ENCODE data around the gene PACS2.
"Not testable (repeated sequence)": the region's sequence is repeated elsewhere in the genome, so short reads cannot be mapped to it uniquely, and the experiment has no call there.

Gene PACS2

GRCh38 chr14:105314287-105315200, at the start of gene PACS2:
Gene PACS2, plus strand, starts transcription at chr14:105314748. Its CDS starts 171 bp downstream, at chr14:105314919.
- DNase-seq = peak; percentile 93

- no peak for DNase-seq
These were observed 46.6 kb upstream of the PACS2 start for GRCh38 chr14:105267820-105268548.

GRCh38 chr14:105268736-105269354, 45.7 kb upstream of the PACS2 start:
- DNase-seq = no peak

DNA sequence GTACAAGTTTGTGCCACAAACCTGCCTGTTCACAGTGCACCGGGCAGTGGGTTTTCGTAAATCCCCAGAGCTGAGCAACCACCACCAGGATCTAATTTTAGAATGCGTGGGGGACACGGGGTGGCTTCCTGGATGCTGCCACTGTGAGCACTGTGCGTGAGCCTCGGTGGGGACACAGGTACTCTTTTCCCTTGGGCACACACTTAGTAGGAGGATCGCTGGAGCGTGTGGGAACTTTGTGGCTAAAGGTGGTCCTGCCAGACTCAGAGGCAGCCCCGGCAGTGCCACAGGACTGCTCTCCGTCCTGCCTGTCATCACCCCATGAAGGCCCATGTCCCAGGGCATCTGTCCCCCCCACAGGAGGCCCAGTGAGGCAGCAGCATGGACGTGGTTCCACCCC, 45.1 kb upstream of the PACS2 start:
- DNase-seq = no peak

- no peak for DNase-seq
These were observed 43.2 kb upstream of the PACS2 start for GRCh38 chr14:105271224-105271890.

DNA sequence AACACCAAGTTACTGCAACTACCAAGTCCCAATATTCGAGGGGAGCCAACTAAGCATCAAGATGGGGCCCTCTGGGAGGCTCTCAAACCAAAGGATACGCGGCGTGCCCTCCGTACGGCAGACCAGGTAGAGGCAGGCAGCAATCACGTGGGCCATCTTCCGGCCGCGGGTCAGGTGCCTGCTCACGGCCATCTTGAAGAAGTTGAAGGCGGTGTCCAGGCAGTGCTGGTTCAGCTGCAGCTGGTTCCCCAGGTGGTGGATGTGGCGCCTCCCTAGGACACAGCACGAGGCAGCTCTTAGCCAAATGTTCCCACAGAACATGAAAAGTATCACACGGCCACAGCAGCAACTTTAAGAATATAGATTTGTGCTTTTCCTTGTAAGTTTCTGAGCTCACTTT, 41.9 kb upstream of the PACS2 start:
- DNase-seq = no peak

DNA sequence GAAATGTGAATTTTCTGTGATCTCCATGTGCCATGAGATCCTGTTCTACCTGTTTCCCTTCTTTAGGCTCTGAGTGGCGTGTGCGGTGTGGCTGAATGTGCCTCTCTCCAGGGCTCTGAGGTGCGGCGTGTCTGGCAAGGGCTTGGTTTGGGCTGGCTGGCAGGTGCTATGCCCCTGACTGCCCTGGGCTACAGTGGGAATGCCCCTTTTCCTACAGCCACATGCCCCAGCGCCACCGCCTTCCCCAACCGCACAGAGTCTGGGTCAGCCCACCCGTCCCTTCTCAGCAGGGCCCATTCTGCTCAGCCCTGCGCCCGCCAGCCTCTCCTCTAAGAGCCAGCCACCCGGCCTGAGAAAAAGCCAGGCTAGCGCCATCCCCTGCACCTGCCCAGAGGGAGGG, 41.5 kb upstream of the PACS2 start:
- DNase-seq = no peak

DNA sequence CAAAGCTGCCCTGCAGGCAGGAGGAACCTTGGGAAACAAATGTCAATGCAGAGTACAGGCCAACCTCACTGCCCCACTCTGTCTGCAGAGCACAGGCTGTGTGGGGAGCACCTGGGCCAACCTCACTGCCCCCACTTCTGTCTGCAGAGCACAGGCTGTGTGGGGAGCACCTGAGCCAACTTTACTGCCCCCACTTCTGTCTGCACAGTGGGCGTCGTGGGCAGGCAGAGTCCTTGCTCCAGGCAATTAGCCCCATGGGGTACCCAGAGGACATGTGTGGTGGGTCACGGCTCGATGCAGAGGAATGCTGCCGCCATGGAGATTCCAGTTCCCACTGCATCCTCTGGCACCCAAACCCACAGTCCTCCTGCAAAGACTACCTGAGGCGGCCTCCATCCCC, 39.9 kb upstream of the PACS2 start:
- DNase-seq = no peak

- peak; percentile 34 for DNase-seq
These were observed 39.1 kb upstream of the PACS2 start for GRCh38 chr14:105275267-105275946.

GRCh38 chr14:105277448-105277847, 37.1 kb upstream of the PACS2 start:
- not testable (repeated sequence) for DNase-seq

DNA sequence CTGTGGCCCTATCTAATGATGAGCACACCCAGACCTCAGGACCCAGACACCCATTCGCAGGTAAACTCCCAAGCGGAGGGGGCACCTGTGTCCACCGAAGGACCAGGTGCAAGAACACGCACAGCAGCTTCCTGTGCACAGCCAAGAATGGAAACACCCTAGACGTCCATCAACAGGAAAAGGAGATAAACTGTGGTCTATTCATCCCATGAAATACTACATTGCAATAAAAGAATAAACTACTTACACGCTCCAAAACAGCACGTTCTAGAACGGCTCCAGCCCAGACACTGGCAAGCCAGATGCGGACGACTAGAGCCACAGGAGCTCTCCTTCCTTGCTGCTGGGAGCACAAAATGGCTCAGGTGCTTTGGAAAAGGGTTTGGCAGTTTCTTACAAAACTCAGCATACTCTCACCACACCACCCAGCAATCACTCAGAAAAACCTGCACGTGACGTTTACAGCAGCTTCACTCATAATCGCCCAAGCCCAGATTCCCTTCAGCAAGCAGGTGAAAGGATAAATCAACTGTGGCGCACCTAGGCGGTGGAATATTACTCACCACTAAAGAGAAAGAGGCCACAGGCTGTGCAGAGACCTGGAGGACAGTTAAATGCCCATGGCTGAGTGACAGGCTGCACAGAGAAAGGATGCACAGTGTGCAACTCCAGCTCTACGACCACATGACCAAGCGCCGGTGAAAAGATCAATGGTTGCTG, 34.7 kb upstream of the PACS2 start:
- DNase-seq = no peak

- DNase-seq = no peak
These were observed 34.0 kb upstream of the PACS2 start for GRCh38 chr14:105280525-105280924.

DNA sequence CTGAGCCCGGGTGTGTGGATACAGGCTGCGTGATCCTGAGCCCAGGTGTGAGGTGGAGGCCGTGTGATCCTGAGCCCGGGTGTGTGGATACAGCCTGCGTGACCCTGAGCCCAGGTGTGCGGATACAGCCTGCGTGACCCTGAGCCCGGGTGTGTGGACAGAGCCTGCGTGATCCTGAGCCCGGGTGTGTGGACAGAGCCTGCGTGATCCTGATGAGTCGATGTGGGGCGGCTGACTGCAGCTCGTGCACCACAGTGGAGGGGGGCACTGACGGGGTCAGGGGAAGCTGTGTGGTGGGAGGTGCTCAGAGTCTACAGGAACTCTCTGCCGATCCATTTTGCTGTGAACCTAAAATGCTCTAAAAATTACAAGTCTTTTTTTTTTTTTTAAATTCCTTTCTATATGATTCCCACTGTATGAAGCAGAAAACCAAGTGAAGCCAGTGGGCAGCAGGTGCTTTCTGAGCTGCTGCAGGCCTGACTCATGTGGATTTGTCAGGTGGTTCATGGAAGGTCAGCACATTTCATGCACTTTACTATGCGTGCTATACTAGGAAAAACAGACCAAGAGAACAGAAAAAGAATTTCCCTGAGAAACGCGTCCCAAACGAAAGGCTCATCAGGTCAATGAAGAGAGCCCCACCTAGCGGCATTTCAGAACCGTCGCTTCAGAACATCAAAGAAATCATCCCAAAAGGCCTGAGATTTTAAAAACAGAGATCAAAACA, 33.0 kb upstream of the PACS2 start:
- peak; percentile 87 for DNase-seq

DNA sequence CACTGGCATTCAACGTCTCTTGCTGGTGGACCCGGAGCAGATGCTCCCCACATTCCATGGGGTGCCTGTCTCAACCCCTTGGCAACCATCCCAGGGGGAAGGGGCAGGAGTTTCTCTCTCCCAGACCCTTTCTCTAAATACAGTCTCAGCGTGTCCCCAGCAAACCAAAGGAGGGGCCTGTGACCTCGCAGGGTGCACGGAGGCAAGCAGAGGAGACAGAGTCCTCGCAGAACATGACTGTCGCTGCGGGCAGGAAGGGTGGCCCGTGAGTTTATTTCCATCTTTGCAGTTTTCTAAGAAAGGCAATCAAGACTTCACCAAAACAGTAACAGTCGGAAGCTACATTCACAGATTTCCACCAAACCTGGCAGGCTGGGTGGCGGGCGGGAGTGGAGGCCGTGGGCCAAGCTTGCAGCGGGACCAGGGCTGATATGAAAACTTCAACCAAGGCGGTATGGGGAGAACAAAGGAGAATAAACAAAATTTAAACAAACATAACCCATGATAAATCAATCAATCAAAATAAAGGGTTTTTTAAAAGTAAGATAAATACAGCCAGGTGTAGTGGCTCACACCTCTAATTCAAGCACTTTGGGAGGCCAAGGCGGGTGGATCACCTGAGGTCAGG, 32.3 kb upstream of the PACS2 start:
- DNase-seq = no peak

GRCh38 chr14:105283028-105283427, 31.5 kb upstream of the PACS2 start:
- DNase-seq = no peak

GRCh38 chr14:105283899-105284298, 30.6 kb upstream of the PACS2 start:
- no peak for DNase-seq

GRCh38 chr14:105285174-105285573, 29.4 kb upstream of the PACS2 start:
- no peak for DNase-seq

DNA sequence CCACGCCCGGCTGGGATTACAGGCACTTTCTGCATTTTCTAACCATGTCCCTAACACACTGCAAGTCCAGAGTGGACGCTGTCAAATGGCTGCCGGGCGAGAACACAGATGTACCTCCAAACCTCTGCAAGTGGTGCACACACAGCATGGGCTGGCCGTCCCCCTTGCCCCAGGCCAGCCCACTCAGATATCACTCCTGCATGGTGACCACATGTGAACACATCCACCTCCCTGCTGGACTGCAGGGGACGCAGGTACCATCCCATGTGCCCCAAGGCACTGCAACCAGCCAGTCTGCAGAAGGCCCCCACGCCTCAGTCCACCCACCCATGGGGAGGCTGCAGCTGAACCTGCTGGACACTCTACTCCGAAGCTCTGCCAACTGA, 27.8 kb upstream of the PACS2 start:
- no peak for DNase-seq

DNA sequence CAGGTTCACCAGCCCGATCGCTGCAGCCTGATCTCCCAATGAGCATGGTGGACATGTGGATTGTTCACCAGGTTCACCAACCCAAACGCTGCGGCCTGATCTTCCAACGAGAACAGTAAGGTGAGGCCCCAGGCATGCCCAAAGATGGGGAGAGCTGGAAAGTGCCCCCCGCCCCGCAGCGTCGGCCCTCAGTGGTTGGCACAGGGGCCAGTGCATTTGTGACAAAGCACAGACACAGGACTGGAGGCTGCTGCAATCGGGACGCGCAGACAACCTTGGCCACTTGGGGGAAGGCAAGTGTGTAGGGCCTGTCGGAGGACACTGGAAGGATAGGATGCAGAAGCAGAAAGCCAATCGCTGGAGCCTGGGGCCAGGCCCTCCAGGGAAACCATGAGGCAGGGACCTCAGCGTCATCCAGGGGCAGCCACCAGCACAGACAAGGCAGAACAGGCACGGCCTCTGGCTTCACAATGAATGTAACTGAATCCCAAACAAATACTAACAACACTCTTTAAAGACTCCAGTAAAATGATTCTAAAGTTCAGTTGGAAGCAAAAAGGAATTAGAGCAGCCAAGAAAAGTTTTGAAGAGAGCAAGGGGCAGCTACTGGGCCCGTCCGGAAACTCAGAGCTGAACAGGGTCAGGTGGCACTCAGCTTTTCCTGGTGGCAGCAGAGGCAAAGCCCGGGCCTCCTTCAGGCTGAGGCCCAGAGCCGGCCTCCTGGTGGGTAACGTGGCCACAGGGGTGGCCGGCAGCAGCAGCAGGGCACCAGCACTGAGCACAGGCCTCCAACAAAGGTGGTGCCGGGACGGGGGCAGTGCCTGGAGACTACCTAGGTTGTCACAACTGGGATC, 27.1 kb upstream of the PACS2 start:
- no peak for DNase-seq

GRCh38 chr14:105288936-105289335, 25.6 kb upstream of the PACS2 start:
- DNase-seq = not testable (repeated sequence)

Measured in eye (tissue), 1 donor.